PC-9 (cell line): Measurements from ENCODE around the gene PITX2. TPM values are rescaled to one million over a fixed set of nuclear protein-coding genes. Genes with fewer than 3 reads are reported as not detected.

Source experiments
- BruUV-seq: library from RNA; stranded (reverse); fragments of 400-500 nt; replicated peaks from 2 replicates; lab custom pipeline; 2021; lab: Mats Ljungman, UMichigan
- CTCF ChIA-PET: fragments of 300-600 bp; sonication (Branson Sonifier 250); formaldehyde crosslinking; loops from one replicate; lab custom pipeline; 2022; ENCODE audit warnings: antibody characterized with exemption; lab: Charles Lee
- POLR2A ChIA-PET: fragments of 300-600 bp; sonication (Branson Sonifier 250); formaldehyde crosslinking; loops from one replicate; lab custom pipeline; 2022; ENCODE audit warnings: antibody characterized with exemption; ENCODE audit not compliant: unreplicated experiment; lab: Charles Lee
- DNase-seq, 2 experiments: peaks; one replicate each; pipeline versions ENCODE4 v3.0.0 to v3.0.0-alpha.2; 2015 to 2022; ENCODE audit warnings: mixed read lengths in 1 of 2
- H2AFZ ChIP-seq: fragments of 200-600 bp; sonication (generic); 2 replicates; pipeline ENCODE4 v1.8.1; 2017; ENCODE audit warnings: antibody characterized with exemption
- H3F3A ChIP-seq: fragments of 200-600 bp; sonication (generic); 2 replicates; pipeline ENCODE4 v1.8.1; 2017; ENCODE audit warnings: antibody characterized with exemption, mild to moderate bottlenecking, low read depth; ENCODE audit not compliant: insufficient read depth
- H3K27ac ChIP-seq: fragments of 200-600 bp; sonication (generic); 2 replicates; pipeline ENCODE4 v1.6.1; 2016; ENCODE audit warnings: mixed run types
- H3K27me3 ChIP-seq: fragments of 200-600 bp; sonication (generic); 2 replicates; pipeline ENCODE4 v1.6.1; 2016; ENCODE audit warnings: low read depth, mixed run types; ENCODE audit not compliant: insufficient read depth
- H3K36me3 ChIP-seq: fragments of 200-600 bp; sonication (generic); 2 replicates; pipeline ENCODE4 v1.6.1; 2016; ENCODE audit warnings: low read depth, mixed run types
- H3K4me1 ChIP-seq: fragments of 200-600 bp; sonication (generic); replicated peaks from 2 replicates; pipeline ENCODE4 v1.6.1; 2016; ENCODE audit warnings: mixed run types; ENCODE audit not compliant: insufficient read depth
- H3K4me2 ChIP-seq: fragments of 200-600 bp; sonication (generic); 2 replicates; pipeline ENCODE4 v1.6.1; 2017; ENCODE audit warnings: mixed run types
- H3K4me3 ChIP-seq: fragments of 200-600 bp; sonication (generic); 2 replicates; pipeline ENCODE4 v1.6.1; 2016; ENCODE audit warnings: mixed run types
- H3K79me2 ChIP-seq: fragments of 200-600 bp; sonication (generic); 2 replicates; pipeline ENCODE4 v1.6.1; 2017; ENCODE audit warnings: low read depth, mixed run types
- H3K9me2 ChIP-seq: fragments of 200-600 bp; sonication (generic); 2 replicates; pipeline ENCODE4 v1.8.1; 2017; ENCODE audit warnings: mild to moderate bottlenecking; ENCODE audit not compliant: insufficient read depth
- H3K9me3 ChIP-seq: fragments of 200-600 bp; sonication (generic); 2 replicates; pipeline ENCODE4 v1.8.1; 2016; ENCODE audit warnings: low read depth; ENCODE audit not compliant: insufficient read depth
- H4K20me1 ChIP-seq: fragments of 200-600 bp; sonication (generic); 2 replicates; pipeline ENCODE4 v1.8.1; 2017; ENCODE audit not compliant: insufficient read depth
- EZH2 ChIP-seq: fragments of 200-600 bp; sonication (generic); IDR thresholded peaks from 2 replicates; pipeline ENCODE4 v1.8.0; 2017; ENCODE audit warnings: antibody characterized with exemption, low read depth
- intact Hi-C: fragments of 100-400 bp; cut with micrococcal nuclease; formaldehyde crosslinking; loops from one replicate; pipeline ENCODE4 v1.10.0; 2022; ENCODE audit not compliant: unreplicated experiment
- total RNA-seq: library from RNA; stranded (reverse); gene quantifications from 2 replicates; pipeline ENCODE4 v1.2.3, GENCODE V29; 2021
- TF ChIP-seq, protein P1 (sequence below): fragments of 200-600 bp; sonication (generic); conservative IDR thresholded peaks from 2 replicates; pipeline ENCODE4 v1.6.1; 2017; ENCODE audit warnings: mixed run types, antibody characterized with exemption, mild to moderate bottlenecking, moderate library complexity

PITX2 gene
- total RNA-seq, 1 experiment from 2014 or later, result 0.48 TPM

GRCh38 chr4:110610940-110611831 lies 11.7 kb downstream of the PITX2 start:
- ChIA-PET CTCF (no interaction called here), POLR2A (interaction anchor here (0.6 kb wide), 1 partner anchor 1072 kb away, joined by 3 read pairs; no protein-coding TSS in a partner anchor)
- H3K4me3 ChIP-seq, result no peak overlapping the region

GRCh38 chr4:110610620-110610939 lies 12.3 kb downstream of the PITX2 start:
- Histone ChIP-seq H3K9me3 (no peaks in the 10 kb centered on the region), H3K4me1 (peaks cover 21% of the 10 kb centered on the region), H2AFZ (no peak overlapping the region), H3K27ac (no peak overlapping the region), H3K27me3 (no peaks in the 10 kb centered on the region), H3K9me2 (no peaks in the 10 kb centered on the region), H3K36me3 (no peaks in the 10 kb centered on the region), H4K20me1 (no peaks in the 10 kb centered on the region), H3K4me2 (no peak overlapping the region), H3K79me2 (no peaks in the 10 kb centered on the region), H3F3A (peaks cover 11% of the 10 kb centered on the region; the same call in 1 of the 2 replicates), H3K4me3 (no peak overlapping the region)
- DNase-seq, result no peak
- intact Hi-C loops, result no loop called here
- TF ChIP-seq, protein P1, sequence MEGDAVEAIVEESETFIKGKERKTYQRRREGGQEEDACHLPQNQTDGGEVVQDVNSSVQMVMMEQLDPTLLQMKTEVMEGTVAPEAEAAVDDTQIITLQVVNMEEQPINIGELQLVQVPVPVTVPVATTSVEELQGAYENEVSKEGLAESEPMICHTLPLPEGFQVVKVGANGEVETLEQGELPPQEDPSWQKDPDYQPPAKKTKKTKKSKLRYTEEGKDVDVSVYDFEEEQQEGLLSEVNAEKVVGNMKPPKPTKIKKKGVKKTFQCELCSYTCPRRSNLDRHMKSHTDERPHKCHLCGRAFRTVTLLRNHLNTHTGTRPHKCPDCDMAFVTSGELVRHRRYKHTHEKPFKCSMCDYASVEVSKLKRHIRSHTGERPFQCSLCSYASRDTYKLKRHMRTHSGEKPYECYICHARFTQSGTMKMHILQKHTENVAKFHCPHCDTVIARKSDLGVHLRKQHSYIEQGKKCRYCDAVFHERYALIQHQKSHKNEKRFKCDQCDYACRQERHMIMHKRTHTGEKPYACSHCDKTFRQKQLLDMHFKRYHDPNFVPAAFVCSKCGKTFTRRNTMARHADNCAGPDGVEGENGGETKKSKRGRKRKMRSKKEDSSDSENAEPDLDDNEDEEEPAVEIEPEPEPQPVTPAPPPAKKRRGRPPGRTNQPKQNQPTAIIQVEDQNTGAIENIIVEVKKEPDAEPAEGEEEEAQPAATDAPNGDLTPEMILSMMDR, result no peak
- TF ChIP-seq EZH2, result no peak
- CTCF ChIA-PET, result no interaction called here
- POLR2A ChIA-PET, result interaction anchor here (0.6 kb wide), 1 partner anchor 1072 kb away, joined by 3 read pairs; no protein-coding TSS in a partner anchor
- BruUV-seq, result no TSS peak

More at GRCh38 chr4:110610940-110611831, 11.7 kb downstream of the PITX2 start:
- Histone ChIP-seq H3K27me3 (no peaks in the 10 kb centered on the region), H4K20me1 (no peaks in the 10 kb centered on the region), H3K36me3 (no peaks in the 10 kb centered on the region), H3F3A (peaks cover 11% of the 10 kb centered on the region; the same call in 1 of the 2 replicates), H3K79me2 (no peaks in the 10 kb centered on the region), H3K9me3 (no peaks in the 10 kb centered on the region), H3K9me2 (no peaks in the 10 kb centered on the region), H3K4me2 (no peak overlapping the region), H3K4me1 (peaks cover 21% of the 10 kb centered on the region), H3K27ac (no peak overlapping the region), H2AFZ (no peak overlapping the region)
- BruUV-seq, result no TSS peak
- TF ChIP-seq, protein P1, result no peak
- TF ChIP-seq EZH2, result no peak
- DNase-seq, result no peak
- intact Hi-C loops, result no loop called here

DNA sequence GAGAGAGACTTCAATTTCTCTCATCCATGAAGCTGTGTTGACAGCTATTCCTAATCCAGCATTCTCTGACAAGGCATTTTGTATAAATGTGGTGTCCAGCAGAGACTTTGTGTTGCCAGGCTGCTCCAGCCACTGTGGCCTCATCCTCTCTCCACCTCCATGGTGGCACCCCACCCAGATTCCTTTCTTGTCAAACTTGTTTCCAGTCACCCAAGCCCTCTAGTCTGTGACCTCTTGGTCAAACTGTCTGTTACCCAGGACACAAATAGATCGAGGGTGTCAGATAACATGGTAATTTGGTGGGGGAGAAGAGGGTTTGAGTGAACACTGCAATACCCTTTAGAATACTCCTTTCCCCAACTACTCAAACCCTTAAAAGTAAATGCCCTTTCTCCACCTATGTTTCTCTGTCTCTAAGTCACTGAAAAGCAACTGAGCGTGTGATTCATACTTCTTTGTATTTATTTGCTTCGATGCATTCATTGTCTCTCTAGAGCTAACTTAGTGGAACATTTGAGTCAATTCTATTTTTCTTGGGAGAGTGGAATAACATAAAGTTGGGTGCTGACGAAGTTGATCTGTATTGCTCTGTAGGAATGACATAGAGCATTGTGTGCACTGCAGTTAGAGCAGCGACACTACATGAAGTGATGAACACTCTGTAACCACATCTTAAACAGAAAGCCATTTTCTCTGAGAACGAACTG lies 13.7 kb downstream of the PITX2 start:
- 0 out of 2 replicates have a peak overlapping the region, but pooled peaks have one; percentile 36 for H3K4me3 ChIP-seq
- no TSS peak for BruUV-seq
- DNase-seq, result peak; percentile 53 to 61
- TF ChIP-seq, protein P1, result no peak
- no peak for TF ChIP-seq EZH2
- no peaks in the 10 kb centered on the region for H3K36me3 ChIP-seq
- ChIA-PET POLR2A (no interaction called here), CTCF (interaction anchor here (0.6 kb wide), 1 partner anchor 19 kb away, joined by 3 read pairs; no protein-coding TSS in a partner anchor)
- H2AFZ ChIP-seq, result no peak overlapping the region
- no peak overlapping the region for H3K27ac ChIP-seq
- no peaks in the 10 kb centered on the region for H3K9me2 ChIP-seq
- no peaks in the 10 kb centered on the region for H3K27me3 ChIP-seq
- intact Hi-C loops, result no loop called here
- peaks cover 21% of the 10 kb centered on the region for H3K4me1 ChIP-seq
- H4K20me1 ChIP-seq, result no peaks in the 10 kb centered on the region
- peaks cover 11% of the 10 kb centered on the region; the same call in 1 of the 2 replicates for H3F3A ChIP-seq
- H3K79me2 ChIP-seq, result no peaks in the 10 kb centered on the region
- H3K9me3 ChIP-seq, result no peaks in the 10 kb centered on the region
- peak overlapping the region; percentile 66 for H3K4me2 ChIP-seq
